Loucy (cell line): ENCODE results near the gene LUZP2.

ENCODE experiments used
- EZH2phosphoT487 ChIP-seq: fragments of 200-600 bp; IDR thresholded peaks from 2 replicates; pipeline ENCODE4 v1.6.1; 2018; ENCODE audit warnings: antibody characterized with exemption, mild to moderate bottlenecking, moderate library complexity, borderline replicate concordance
- TF ChIP-seq, protein P1 (sequence below): fragments of 200-600 bp; sonication (generic); conservative IDR thresholded peaks from 2 replicates; pipeline ENCODE4 v1.5.1; 2014; ENCODE audit warnings: mild to moderate bottlenecking, antibody characterized with exemption, low read length

DNA sequence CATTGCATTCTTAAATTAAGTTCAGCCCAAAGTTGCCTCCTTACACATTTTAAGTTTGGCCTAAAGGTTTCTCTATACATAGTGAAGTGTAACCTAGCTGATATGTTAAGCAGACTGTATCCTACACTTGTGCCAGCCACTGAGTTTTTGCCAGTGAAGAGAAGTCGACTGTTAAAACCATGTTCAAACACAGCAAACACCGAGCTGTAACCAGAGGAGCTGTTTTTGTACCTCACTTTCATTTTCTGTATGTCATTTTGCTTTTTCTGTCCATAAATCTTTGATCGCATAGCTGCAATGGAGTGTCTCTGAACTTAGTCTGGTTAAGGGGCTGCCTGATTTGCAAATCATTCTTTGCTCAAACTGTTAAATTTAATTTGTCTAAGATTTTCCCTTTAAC, 403.7 kb downstream of the LUZP2 start:
- TF ChIP-seq, protein P1, sequence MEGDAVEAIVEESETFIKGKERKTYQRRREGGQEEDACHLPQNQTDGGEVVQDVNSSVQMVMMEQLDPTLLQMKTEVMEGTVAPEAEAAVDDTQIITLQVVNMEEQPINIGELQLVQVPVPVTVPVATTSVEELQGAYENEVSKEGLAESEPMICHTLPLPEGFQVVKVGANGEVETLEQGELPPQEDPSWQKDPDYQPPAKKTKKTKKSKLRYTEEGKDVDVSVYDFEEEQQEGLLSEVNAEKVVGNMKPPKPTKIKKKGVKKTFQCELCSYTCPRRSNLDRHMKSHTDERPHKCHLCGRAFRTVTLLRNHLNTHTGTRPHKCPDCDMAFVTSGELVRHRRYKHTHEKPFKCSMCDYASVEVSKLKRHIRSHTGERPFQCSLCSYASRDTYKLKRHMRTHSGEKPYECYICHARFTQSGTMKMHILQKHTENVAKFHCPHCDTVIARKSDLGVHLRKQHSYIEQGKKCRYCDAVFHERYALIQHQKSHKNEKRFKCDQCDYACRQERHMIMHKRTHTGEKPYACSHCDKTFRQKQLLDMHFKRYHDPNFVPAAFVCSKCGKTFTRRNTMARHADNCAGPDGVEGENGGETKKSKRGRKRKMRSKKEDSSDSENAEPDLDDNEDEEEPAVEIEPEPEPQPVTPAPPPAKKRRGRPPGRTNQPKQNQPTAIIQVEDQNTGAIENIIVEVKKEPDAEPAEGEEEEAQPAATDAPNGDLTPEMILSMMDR: no peak
- TF ChIP-seq EZH2phosphoT487: no peak
